PC-3 (cell line): ENCODE data around the gene ZMYND11. TPM values are rescaled to one million over a fixed set of nuclear protein-coding genes. Genes with fewer than 3 reads are reported as not detected.

Source experiments
- ATAC-seq: fragments of 200-7000 bp; cut with Tn5 transposase; 2 replicates; pipeline ENCODE4 v1.9.1; 2020; ENCODE audit warnings: mild to moderate bottlenecking, moderate library complexity
- BruUV-seq: library from RNA; stranded (reverse); fragments of 400-500 nt; replicated peaks from 2 replicates; lab custom pipeline; 2021; lab: Mats Ljungman, UMichigan
- CTCF ChIA-PET: fragments of 300-600 bp; sonication (Branson Sonifier 250); formaldehyde crosslinking; loops from one replicate; lab custom pipeline; 2022; ENCODE audit warnings: antibody characterized with exemption; lab: Charles Lee
- POLR2A ChIA-PET: fragments of 300-600 bp; sonication (Branson Sonifier 250); formaldehyde crosslinking; loops from one replicate; lab custom pipeline; 2022; ENCODE audit warnings: antibody characterized with exemption; ENCODE audit not compliant: unreplicated experiment; lab: Charles Lee
- DNase-seq: peaks from one replicate; pipeline ENCODE4 v3.0.0-alpha.2; 2015
- H2AFZ ChIP-seq: fragments of 300-600 bp; sonication (generic); 2 replicates; pipeline ENCODE4 v1.6.0; 2016; ENCODE audit warnings: antibody characterized with exemption, low read length
- H3F3A ChIP-seq: fragments of 300-600 bp; sonication (generic); one replicate; pipeline ENCODE4 v1.6.0; 2017; ENCODE audit warnings: antibody characterized with exemption, low read length, control low read depth, mild to moderate bottlenecking; ENCODE audit not compliant: unreplicated experiment
- H3K27ac ChIP-seq: fragments of 300-600 bp; sonication (generic); 2 replicates; pipeline ENCODE4 v1.5.1; 2016; ENCODE audit warnings: mild to moderate bottlenecking, low read length
- H3K27me3 ChIP-seq: fragments of 300-600 bp; sonication (generic); 2 replicates; pipeline ENCODE4 v1.6.1; 2016; ENCODE audit warnings: low read length, mixed read lengths
- H3K36me3 ChIP-seq: fragments of 300-600 bp; sonication (generic); 2 replicates; pipeline ENCODE4 v1.6.1; 2016; ENCODE audit warnings: low read depth, mixed run types, low read length, mixed read lengths
- H3K4me1 ChIP-seq: fragments of 300-600 bp; sonication (generic); 2 replicates; pipeline ENCODE4 v1.5.1; 2016; ENCODE audit warnings: low read length; ENCODE audit not compliant: insufficient read depth
- H3K4me2 ChIP-seq: fragments of 300-600 bp; sonication (generic); 2 replicates; pipeline ENCODE4 v1.6.0; 2016; ENCODE audit warnings: low read length
- H3K4me3 ChIP-seq: fragments of 300-600 bp; sonication (generic); 2 replicates; pipeline ENCODE4 v1.5.1; 2016; ENCODE audit warnings: mild to moderate bottlenecking, low read length, mixed read lengths
- H3K79me2 ChIP-seq: fragments of 300-600 bp; sonication (generic); 2 replicates; pipeline ENCODE4 v1.6.1; 2017; ENCODE audit warnings: low read length, mixed read lengths
- H3K9ac ChIP-seq: fragments of 300-600 bp; sonication (generic); 2 replicates; pipeline ENCODE4 v1.6.0; 2016; ENCODE audit warnings: mild to moderate bottlenecking, low read length
- H3K9me2 ChIP-seq: fragments of 300-600 bp; sonication (generic); replicated peaks from 2 replicates; pipeline ENCODE4 v1.6.1; 2016; ENCODE audit warnings: mixed run types, low read length, mixed read lengths
- H3K9me3 ChIP-seq: fragments of 300-600 bp; sonication (generic); 2 replicates; pipeline ENCODE4 v1.6.1; 2016; ENCODE audit warnings: low read length, mixed read lengths
- H4K20me1 ChIP-seq: fragments of 300-600 bp; sonication (generic); 2 replicates; pipeline ENCODE4 v1.6.1; 2016; ENCODE audit warnings: low read length, mixed read lengths
- EZH2 ChIP-seq: fragments of 300-600 bp; sonication (generic); IDR thresholded peaks from one replicate; pipeline ENCODE4 v1.6.1; 2017; ENCODE audit warnings: antibody characterized with exemption, mild to moderate bottlenecking, low read length; ENCODE audit not compliant: unreplicated experiment
- EZH2phosphoT487 ChIP-seq: fragments of 300-600 bp; sonication (generic); IDR thresholded peaks from 2 replicates; pipeline ENCODE4 v1.6.1; 2018; ENCODE audit warnings: mild to moderate bottlenecking, antibody characterized with exemption, low read length, borderline replicate concordance
- intact Hi-C: fragments of 100-400 bp; cut with micrococcal nuclease; formaldehyde crosslinking; loops from 2 replicates; pipeline ENCODE4 v1.9.0; 2023
- total RNA-seq: library from RNA; depleted of rRNA; stranded (reverse); fragments of >200 nt; gene quantifications from 2 replicates; pipeline ENCODE4 v1.2.3, GENCODE V29; 2014
- TF ChIP-seq, protein P1 (sequence below): fragments of 300-600 bp; sonication (generic); conservative IDR thresholded peaks from 2 replicates; pipeline ENCODE4 v1.5.1; 2017; ENCODE audit warnings: antibody characterized with exemption, low read depth, mild to moderate bottlenecking, low read length

The ZMYND11 gene
- total RNA-seq, 1 experiment from 2014 or later, result 17.1 TPM

DNA sequence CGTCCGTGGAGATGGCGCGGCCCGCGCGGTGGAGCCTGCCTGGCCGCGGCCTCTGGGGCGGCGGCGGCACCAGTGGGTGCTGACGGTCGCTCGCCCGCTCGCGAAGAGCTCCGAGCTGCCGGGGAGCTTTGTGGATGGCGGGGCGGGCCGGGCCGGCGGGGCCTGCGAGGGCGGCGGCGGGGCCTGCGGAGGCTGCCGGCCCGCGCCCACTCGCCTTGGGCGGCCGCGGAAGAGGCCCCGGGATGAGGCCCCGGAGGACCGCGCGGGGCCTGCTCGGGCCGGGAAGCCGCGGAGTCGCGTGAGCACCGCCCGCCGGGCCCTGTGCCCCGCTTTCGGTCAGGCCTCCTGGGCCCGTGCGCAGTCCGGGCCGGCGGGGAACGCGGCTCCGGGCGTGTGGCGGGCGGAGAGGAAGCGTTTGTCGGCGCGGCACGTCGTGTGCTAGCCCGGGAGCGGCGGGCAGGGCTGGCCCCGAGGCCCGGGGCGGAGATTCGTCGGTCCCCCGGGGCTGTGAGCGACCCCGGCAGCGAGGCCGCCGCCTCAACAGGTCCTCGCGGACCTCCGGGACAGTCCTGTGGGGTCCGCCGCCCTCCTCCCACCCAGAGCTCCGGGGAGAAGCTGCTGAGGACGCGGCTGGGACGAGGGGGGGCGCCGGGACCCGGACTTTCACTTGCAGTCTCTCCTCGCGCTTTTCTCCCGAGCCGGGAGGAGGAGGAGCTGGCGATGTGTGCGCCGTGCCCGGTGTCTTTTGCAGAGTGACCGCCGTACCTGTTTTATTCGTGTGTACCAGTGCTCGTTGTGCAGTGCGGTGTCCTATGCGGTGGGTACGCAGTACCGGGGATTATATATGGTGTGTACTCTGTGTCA is 578 bp downstream of the ZMYND11 start:
- peaks cover 55% of the 10 kb centered on the region for H3K79me2 ChIP-seq
- H3K36me3 ChIP-seq, result no peaks in the 10 kb centered on the region
- H4K20me1 ChIP-seq, result peaks cover 18% of the 10 kb centered on the region; the same call in 1 of the 2 replicates
- peak overlapping the region; percentile 18 for H3K27ac ChIP-seq
- peak overlapping the region; percentile 45; the same call in 1 of the 2 replicates for H2AFZ ChIP-seq
- ChIA-PET CTCF (no interaction called here), POLR2A (no interaction called here)
- no peaks in the 10 kb centered on the region for H3K27me3 ChIP-seq
- peaks cover 33% of the 10 kb centered on the region for H3K4me1 ChIP-seq
- TF ChIP-seq EZH2 (no peak), EZH2phosphoT487 (no peak)
- TF ChIP-seq, protein P1, sequence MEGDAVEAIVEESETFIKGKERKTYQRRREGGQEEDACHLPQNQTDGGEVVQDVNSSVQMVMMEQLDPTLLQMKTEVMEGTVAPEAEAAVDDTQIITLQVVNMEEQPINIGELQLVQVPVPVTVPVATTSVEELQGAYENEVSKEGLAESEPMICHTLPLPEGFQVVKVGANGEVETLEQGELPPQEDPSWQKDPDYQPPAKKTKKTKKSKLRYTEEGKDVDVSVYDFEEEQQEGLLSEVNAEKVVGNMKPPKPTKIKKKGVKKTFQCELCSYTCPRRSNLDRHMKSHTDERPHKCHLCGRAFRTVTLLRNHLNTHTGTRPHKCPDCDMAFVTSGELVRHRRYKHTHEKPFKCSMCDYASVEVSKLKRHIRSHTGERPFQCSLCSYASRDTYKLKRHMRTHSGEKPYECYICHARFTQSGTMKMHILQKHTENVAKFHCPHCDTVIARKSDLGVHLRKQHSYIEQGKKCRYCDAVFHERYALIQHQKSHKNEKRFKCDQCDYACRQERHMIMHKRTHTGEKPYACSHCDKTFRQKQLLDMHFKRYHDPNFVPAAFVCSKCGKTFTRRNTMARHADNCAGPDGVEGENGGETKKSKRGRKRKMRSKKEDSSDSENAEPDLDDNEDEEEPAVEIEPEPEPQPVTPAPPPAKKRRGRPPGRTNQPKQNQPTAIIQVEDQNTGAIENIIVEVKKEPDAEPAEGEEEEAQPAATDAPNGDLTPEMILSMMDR, result no peak
- H3K9me3 ChIP-seq, result no peaks in the 10 kb centered on the region
- peak; percentile 26 for DNase-seq
- peak; percentile 6 for ATAC-seq
- BruUV-seq, result no TSS peak
- no peaks in the 10 kb centered on the region for H3F3A ChIP-seq
- H3K4me3 ChIP-seq, result peak overlapping the region; percentile 80
- H3K9ac ChIP-seq, result peak overlapping the region; percentile 82
- H3K9me2 ChIP-seq, result no peaks in the 10 kb centered on the region
- intact Hi-C loops, result no loop called here
- H3K4me2 ChIP-seq, result peak overlapping the region; percentile 86

DNA sequence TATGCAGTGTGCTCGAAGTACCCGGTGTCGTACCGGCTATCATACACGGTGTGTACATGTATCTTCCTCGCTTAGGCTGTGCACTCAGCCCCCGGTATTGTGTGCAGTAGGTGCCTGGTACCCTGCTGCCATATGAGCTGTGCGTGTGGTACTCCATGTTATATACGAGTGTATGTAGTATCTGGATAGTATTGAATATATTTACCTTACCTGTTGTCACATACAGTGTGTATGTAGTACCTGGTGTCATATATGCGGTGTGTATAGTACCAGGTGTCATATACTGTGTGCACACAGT is 1.2 kb downstream of the ZMYND11 start:
- peak overlapping the region; percentile 86 for H3K4me2 ChIP-seq
- no peaks in the 10 kb centered on the region for H3F3A ChIP-seq
- H3K9ac ChIP-seq, result peak overlapping the region; percentile 82
- no peaks in the 10 kb centered on the region for H3K9me3 ChIP-seq
- H3K27ac ChIP-seq, result no peak overlapping the region
- no peak for DNase-seq
- peak overlapping the region; percentile 73 for H3K4me3 ChIP-seq
- no peaks in the 10 kb centered on the region for H3K9me2 ChIP-seq
- ATAC-seq, result peak; percentile 3; the same call in 1 of the 2 replicates
- peaks cover 18% of the 10 kb centered on the region; the same call in 1 of the 2 replicates for H4K20me1 ChIP-seq
- ChIA-PET POLR2A (no interaction called here), CTCF (no interaction called here)
- H2AFZ ChIP-seq, result peak overlapping the region; percentile 45; the same call in 1 of the 2 replicates
- intact Hi-C loops, result no loop called here
- H3K36me3 ChIP-seq, result no peaks in the 10 kb centered on the region
- no TSS peak for BruUV-seq
- no peaks in the 10 kb centered on the region for H3K27me3 ChIP-seq
- peaks cover 61% of the 10 kb centered on the region for H3K79me2 ChIP-seq
- TF ChIP-seq, protein P1, result no peak
- TF ChIP-seq EZH2phosphoT487 (no peak), EZH2 (no peak)
- H3K4me1 ChIP-seq, result peaks cover 33% of the 10 kb centered on the region

DNA sequence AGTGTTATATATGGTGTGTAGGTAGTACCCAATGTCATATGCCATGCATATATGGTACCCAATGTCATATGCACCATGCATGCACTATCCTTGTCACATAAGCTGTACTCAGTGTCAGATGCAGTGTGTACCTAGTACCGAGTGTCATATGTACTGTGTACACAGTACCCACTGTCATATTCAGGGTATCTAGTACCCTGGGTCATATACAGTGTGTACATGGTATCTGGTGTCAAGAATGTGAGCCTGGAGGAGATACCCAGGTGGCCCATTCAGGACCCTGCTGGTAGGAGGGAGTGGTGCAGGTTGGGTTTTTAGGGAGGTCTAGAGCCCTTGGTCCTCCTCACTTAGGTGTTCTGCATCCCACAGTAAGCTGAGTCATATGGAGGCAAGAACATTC is 1.8 kb downstream of the ZMYND11 start:
- Histone ChIP-seq H3K9ac (no peak overlapping the region), H3K36me3 (no peaks in the 10 kb centered on the region), H3K79me2 (peaks cover 67% of the 10 kb centered on the region), H3K27ac (peak overlapping the region; percentile 51), H3K27me3 (no peaks in the 10 kb centered on the region), H3K4me2 (peak overlapping the region; percentile 86), H3K4me3 (peak overlapping the region; percentile 73), H3K4me1 (peaks cover 33% of the 10 kb centered on the region), H3F3A (no peaks in the 10 kb centered on the region), H3K9me2 (no peaks in the 10 kb centered on the region), H3K9me3 (no peaks in the 10 kb centered on the region), H2AFZ (no peak overlapping the region), H4K20me1 (peaks cover 18% of the 10 kb centered on the region; the same call in 1 of the 2 replicates)
- no TSS peak for BruUV-seq
- peak; percentile 57 for DNase-seq
- intact Hi-C loops, result no loop called here
- POLR2A ChIA-PET, result no interaction called here
- peak; percentile 40 for ATAC-seq
- CTCF ChIA-PET, result no interaction called here
- TF ChIP-seq EZH2phosphoT487 (no peak), EZH2 (no peak)
- TF ChIP-seq, protein P1, result peak; percentile 43
